ENCODE measurements around the gene MDK.
A peak's percentile ranks its signal among the peaks of the same experiment; 100 is the strongest.

Gene MDK

DNA sequence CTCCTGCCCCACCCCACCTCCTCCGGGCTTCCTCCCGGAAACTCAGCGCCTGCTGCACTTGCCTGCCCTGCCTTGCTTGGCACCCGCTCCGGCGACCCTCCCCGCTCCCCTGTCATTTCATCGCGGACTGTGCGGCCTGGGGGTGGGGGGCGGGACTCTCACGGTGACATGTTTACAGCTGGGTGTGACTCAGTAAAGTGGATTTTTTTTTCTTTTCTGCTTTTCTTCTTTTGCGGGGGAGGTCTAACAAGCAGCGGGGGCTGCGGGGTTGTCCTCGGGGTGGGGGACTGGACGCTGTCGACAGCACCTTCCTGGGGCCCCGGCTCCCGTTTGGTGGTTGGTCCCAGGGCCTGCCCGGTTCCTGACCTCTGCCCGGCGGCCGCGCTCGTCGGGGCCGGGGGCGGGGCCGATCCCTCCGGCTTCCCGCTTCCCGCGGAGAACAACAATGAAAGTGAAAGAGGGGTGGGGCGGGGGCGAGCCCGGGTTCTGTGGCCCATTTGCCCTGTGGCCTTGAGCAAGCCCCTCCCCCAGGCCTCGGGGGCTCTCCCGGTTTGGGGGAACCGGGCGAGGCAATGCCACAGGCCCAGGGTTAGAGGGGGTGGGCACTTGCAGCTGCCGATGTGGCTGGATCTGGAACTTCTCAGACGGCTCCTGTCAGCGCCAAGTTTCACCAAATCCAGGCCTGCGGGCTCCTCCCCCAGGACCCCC, 975 bp upstream of the MDK start:
- FAIRE-seq = peak; percentile 88
- peak; percentile 71 for DNase-seq (ENCODE audit: insufficient read length)
- TF ChIP-seq TAF1 (IDR thresholded peaks at IDR 0.05; ENCODE audit: borderline replicate concordance, low read depth, low read length) (no peak), POLR2A (IDR thresholded peaks at IDR 0.05; ENCODE audit: low read depth, low read length) (no peak)

DNA sequence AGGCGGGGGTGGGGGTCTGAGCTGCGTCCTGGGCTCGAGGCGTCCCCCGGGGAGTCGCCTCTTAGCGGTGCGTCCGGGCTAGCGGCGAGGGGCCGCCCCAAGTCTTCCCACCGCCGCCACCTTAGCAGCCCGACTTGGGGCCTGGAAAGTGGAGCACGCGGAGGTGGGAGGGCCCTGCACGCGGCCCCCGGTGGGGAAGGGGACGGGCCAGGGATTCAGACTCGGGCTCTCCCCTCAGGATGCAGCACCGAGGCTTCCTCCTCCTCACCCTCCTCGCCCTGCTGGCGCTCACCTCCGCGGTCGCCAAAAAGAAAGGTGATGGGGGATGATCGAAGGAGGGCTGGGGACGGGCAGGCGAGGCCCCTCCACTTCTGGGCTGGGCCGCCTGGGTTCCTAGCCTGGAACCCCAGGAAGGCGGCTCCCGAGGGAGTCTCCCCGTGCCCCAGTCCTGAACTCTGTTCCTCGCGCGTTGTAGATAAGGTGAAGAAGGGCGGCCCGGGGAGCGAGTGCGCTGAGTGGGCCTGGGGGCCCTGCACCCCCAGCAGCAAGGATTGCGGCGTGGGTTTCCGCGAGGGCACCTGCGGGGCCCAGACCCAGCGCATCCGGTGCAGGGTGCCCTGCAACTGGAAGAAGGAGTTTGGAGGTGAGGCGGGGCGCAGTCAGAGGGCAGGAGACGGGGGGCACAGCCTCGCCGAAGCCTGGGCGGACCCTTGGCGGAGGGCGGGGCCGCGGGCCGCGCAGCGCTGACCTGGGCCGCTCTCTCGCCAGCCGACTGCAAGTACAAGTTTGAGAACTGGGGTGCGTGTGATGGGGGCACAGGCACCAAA, 563 bp downstream of the MDK start:
- TF ChIP-seq TAF1 (IDR thresholded peaks at IDR 0.05; ENCODE audit: borderline replicate concordance, low read depth, low read length) = no peak
- no peak for TF ChIP-seq POLR2A (IDR thresholded peaks at IDR 0.05; ENCODE audit: low read depth, low read length)
- no peak for TF ChIP-seq POLR2AphosphoS5 (IDR thresholded peaks at IDR 0.05; ENCODE audit: low read depth, low read length)
- DNase-seq (ENCODE audit: insufficient read length) (no peak), FAIRE-seq (no peak)

DNA sequence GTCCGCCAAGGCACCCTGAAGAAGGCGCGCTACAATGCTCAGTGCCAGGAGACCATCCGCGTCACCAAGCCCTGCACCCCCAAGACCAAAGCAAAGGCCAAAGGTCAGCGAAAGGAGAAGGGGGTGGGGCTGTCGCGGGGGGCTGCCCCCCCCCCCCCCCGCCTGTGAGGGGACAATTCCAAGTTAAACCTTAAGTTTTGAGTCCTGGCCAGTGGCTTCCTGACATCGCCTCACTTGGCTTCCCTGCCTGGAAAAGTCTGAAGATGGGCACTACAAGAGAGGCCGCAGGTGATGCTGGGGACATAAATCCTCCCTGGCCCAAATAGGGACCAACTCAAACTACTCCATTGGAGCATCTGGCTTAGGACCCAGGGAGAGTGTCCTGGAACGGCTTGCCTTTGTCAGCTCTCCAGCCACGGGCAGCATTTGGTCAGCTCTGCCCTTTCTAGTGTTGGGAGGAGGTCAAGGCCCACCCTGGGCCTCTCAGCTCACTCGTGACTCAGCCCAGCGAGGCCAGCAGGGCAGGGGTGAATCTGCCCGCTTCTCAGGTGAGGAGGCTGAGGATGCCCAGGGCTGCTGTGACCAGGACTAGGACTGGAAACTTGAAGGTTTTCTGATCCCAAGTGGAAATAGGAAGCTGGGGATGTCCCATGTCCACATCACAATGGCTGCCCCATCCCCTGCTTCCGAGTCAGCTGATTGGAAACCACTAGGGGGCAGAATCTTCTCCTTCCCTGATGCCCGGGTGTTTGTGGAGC, 1.4 kb downstream of the MDK start:
- DNase-seq (ENCODE audit: insufficient read length) = no peak
- no peak for FAIRE-seq
- TF ChIP-seq POLR2AphosphoS5 (IDR thresholded peaks at IDR 0.05; ENCODE audit: low read depth, low read length) (no peak), TAF1 (IDR thresholded peaks at IDR 0.05; ENCODE audit: borderline replicate concordance, low read depth, low read length) (no peak), POLR2A (IDR thresholded peaks at IDR 0.05; ENCODE audit: low read depth, low read length) (no peak)

DNA sequence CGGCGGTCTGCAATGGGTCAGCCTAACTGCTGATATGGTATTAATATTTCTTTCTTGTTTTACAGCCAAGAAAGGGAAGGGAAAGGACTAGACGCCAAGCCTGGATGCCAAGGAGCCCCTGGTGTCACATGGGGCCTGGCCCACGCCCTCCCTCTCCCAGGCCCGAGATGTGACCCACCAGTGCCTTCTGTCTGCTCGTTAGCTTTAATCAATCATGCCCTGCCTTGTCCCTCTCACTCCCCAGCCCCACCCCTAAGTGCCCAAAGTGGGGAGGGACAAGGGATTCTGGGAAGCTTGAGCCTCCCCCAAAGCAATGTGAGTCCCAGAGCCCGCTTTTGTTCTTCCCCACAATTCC, 1.9 kb downstream of the MDK start:
- DNase-seq (ENCODE audit: insufficient read length) (no peak), FAIRE-seq (no peak)
- no peak for TF ChIP-seq POLR2A (IDR thresholded peaks at IDR 0.05; ENCODE audit: low read depth, low read length)
- no peak for TF ChIP-seq TAF1 (IDR thresholded peaks at IDR 0.05; ENCODE audit: borderline replicate concordance, low read depth, low read length)
- TF ChIP-seq POLR2AphosphoS5 (IDR thresholded peaks at IDR 0.05; ENCODE audit: low read depth, low read length) = no peak

DNA sequence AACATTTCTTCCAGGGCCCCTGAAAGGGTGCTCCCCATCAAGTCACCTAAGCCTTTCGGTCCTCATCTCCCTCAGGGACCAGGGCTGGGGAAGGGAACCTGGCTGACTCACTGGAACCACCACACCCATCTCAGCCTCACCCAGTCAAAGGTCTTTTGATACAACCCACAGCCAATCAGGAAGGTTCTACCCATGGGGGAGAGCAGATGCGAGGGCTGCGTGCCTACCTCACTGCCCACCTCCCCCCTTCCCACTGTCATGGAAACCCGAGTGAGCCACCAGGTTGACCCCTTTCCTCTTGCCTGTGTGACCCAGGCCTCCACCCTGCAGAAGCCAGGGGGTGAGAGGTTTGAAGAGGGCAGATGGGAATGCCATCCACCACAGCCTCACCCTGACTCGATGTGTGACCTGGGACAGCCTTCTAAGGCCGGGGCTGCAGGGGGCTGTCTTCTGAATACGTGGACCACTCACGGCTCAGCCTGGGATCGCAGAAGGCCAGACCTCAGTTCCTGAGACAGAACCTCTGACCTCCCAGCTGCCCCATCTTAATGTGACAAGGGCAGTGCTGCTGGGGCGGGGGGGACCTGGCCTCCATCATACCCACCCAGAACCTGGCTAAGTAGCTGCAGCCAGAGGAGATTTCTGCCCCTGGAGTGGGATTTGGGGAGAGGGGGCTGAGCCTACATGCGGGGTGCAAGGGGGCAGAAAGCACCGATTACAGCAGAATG, 2.7 kb downstream of the MDK start:
- TF ChIP-seq POLR2A (IDR thresholded peaks at IDR 0.05; ENCODE audit: low read depth, low read length) = no peak
- no peak for FAIRE-seq
- no peak for DNase-seq (ENCODE audit: insufficient read length)

DNA sequence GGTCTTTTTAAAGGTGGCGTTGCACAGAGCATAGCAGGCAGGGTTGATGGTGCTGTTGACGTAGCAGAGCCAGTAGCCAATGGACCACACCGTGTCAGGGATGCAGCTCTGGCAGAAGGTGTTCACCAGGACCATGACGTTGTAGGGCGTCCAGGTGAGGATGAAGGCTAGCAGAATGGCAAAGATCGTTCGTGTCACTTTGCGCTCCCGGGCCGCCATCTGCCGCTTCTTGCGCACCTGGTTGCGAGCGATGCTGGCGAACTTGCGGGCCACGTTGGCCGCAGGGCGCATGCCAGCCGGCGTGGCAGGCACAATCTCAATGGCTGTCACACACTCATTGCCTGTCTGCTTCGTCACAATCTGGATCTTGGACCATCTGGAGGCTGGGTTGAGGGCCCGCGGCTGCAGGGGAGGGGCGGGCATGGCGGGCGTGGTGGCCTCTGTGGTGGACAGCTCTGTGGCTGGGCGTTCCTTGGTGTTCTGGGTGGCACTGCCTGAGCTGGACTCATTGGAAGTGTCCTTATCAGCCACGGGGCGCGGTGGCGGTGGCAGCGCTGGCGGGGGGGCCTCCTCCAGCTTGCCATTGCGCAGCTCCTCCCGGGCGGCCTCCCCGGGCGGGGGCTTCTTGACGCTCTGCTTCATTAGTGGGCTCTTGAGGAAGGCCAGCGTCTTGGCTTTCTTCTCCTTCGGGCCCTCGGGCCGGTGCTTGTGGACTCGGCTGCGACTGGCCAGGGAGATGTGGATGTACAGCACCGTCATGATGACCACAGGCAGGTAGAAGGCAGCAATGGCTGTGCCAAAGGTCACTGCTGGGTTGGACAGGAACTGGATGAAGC, 3.9 kb downstream of the MDK start:
- no peak for TF ChIP-seq POLR2A (IDR thresholded peaks at IDR 0.05; ENCODE audit: low read depth, low read length)
- TF ChIP-seq TAF1 (IDR thresholded peaks at IDR 0.05; ENCODE audit: borderline replicate concordance, low read depth, low read length) = no peak
- TF ChIP-seq POLR2AphosphoS5 (IDR thresholded peaks at IDR 0.05; ENCODE audit: low read depth, low read length) = no peak
- DNase-seq (ENCODE audit: insufficient read length) (no peak), FAIRE-seq (no peak)

DNA sequence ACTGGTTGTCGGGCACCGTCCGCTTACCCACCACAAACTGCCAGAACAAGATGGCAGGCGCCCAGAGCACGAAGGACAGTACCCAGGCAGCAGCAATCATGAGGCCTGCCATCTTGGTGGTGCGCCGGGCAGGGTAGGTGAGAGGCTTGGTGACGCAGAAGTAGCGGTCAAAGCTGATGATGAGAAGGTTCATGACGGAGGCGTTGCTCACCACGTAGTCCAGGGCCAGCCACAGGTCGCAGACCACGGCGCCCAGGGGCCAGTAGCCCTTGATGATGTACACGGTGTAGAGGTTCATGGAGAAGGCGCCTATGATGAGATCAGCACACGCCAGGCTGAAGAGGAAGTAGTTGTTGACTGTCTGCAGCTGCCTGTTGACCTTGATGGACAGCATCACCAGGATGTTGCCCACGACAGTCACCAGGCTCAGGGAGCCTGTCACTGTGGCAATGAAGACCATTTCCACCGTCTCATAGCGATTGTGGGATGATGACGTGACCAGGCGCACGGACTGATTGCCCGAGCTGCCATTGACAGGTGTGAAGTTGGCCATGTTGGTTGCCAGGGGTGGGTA, 4.6 kb downstream of the MDK start:
- DNase-seq (ENCODE audit: insufficient read length) = no peak
- no peak for FAIRE-seq
- no peak for TF ChIP-seq POLR2A (IDR thresholded peaks at IDR 0.05; ENCODE audit: low read depth, low read length)
- no peak for TF ChIP-seq POLR2AphosphoS5 (IDR thresholded peaks at IDR 0.05; ENCODE audit: low read depth, low read length)
- no peak for TF ChIP-seq TAF1 (IDR thresholded peaks at IDR 0.05; ENCODE audit: borderline replicate concordance, low read depth, low read length)

DNA sequence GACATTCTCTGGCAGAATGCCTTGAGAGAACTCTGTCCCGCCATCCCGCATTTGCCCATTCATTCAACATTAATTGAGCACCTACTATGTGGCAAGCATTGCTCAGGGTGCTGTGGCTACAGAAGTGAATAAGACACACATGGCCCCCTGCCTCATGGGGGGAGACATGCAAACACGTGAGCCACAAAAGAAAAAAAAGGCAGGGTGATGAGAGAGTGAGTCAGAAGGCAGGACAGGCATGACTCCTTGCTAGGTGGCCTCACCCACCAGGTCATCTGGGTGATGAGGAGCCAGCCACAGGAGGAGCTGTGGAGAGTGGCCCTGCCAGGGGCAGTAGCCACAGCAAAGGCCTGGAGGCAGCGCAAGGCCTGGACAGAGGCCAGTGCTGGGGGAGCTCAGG, 5.2 kb downstream of the MDK start:
- DNase-seq (ENCODE audit: insufficient read length) (no peak), FAIRE-seq (no peak)
- TF ChIP-seq POLR2A (IDR thresholded peaks at IDR 0.05; ENCODE audit: low read depth, low read length) (no peak), TAF1 (IDR thresholded peaks at IDR 0.05; ENCODE audit: borderline replicate concordance, low read depth, low read length) (no peak), POLR2AphosphoS5 (IDR thresholded peaks at IDR 0.05; ENCODE audit: low read depth, low read length) (no peak)

DNA sequence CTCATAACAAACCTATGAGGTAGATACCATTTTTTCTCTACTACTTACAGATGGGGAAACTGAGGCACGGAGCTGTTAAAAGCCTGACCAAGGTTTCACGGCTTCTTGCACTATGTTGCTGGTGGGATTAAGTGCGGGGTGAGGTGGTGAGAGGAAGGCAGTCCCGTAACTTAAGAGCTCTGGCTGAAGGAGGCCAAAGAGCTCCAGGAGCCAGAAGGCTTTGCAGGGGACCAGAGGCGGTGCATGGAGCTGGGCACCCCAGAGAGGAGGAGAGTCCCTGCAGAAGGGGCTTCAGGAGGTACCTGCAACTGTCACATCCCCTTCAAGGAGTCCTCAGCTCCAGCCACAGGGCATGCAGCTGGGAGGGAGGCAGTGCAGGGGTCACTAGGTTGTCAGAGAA, 6.0 kb downstream of the MDK start:
- TF ChIP-seq POLR2A (IDR thresholded peaks at IDR 0.05; ENCODE audit: low read depth, low read length) (no peak), POLR2AphosphoS5 (IDR thresholded peaks at IDR 0.05; ENCODE audit: low read depth, low read length) (no peak), TAF1 (IDR thresholded peaks at IDR 0.05; ENCODE audit: borderline replicate concordance, low read depth, low read length) (no peak)
- no peak for DNase-seq (ENCODE audit: insufficient read length)
- FAIRE-seq = no peak

DNA sequence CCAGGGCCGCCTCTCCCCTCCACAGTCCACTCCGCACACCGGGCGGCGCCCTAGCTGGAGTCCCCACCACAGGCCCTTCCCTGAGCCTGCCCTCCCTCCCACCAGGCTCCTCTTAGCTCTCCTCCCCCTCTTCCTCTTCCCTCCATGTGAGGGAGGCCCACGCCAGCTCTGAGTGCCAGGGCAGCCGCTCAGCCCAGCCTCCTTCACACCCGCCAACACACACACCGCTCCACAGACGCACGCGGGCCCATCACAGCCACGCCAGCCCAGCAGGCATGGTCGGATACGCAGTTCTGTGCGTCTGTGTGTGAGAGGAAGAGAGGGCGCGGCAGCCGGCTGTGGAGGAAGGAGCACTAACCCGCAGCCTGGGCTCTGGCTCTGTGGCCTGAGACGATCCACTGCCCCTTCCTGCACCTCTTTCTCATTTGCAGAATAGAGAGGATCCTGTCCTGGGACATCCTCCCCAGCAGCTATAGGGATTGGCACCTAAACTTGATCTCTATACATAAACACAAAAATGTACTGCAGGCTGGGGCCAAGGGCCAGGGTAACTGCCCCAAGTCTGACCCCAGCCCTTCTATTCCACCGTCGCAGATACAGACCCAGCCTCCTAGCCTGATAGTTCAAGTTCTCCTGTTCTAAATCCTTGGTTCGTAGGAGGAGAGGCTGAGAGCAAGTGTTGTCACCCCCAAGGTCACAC, 6.6 kb downstream of the MDK start:
- TF ChIP-seq POLR2AphosphoS5 (IDR thresholded peaks at IDR 0.05; ENCODE audit: low read depth, low read length) = no peak
- no peak for TF ChIP-seq TAF1 (IDR thresholded peaks at IDR 0.05; ENCODE audit: borderline replicate concordance, low read depth, low read length)
- TF ChIP-seq POLR2A (IDR thresholded peaks at IDR 0.05; ENCODE audit: low read depth, low read length) = no peak
- FAIRE-seq (peak; percentile 38), DNase-seq (ENCODE audit: insufficient read length) (no peak)

Measured in GM12892 (cell line).